ENCODE measurements around the gene USP34.
A peak's percentile ranks its signal among the peaks of the same experiment; 100 is the strongest.
"Not testable (repeated sequence)": the region's sequence is repeated elsewhere in the genome, so short reads cannot be mapped to it uniquely, and the experiment has no call there.

USP34 gene

GRCh38 chr2:61426267-61426897 is 44.5 kb downstream of the USP34 start:
- DNase-seq, result peak; percentile 69 to 75

- DNase-seq, result no peak
Observed at GRCh38 chr2:61425605-61426155, 45.2 kb downstream of the USP34 start.

- DNase-seq, result no peak
Observed at GRCh38 chr2:61423714-61424113, 47.2 kb downstream of the USP34 start.

- peak; percentile 22 to 27 for DNase-seq
Observed at GRCh38 chr2:61421611-61422010, 49.3 kb downstream of the USP34 start.

GRCh38 chr2:61420991-61421544 is 49.8 kb downstream of the USP34 start:
- DNase-seq, result no peak

GRCh38 chr2:61419570-61419969 is 51.3 kb downstream of the USP34 start:
- no peak for DNase-seq

- DNase-seq, result no peak
Observed at GRCh38 chr2:61419129-61419528, 51.8 kb downstream of the USP34 start.

GRCh38 chr2:61416871-61417645 is 53.8 kb downstream of the USP34 start:
- no peak for DNase-seq

- no peak for DNase-seq
Observed at GRCh38 chr2:61415265-61415664, 55.6 kb downstream of the USP34 start.

- no peak for DNase-seq
Observed at GRCh38 chr2:61414674-61415073, 56.2 kb downstream of the USP34 start.

GRCh38 chr2:61411109-61411508 is 59.8 kb downstream of the USP34 start:
- no peak for DNase-seq

- DNase-seq, result no peak
Observed at GRCh38 chr2:61410185-61410584, 60.7 kb downstream of the USP34 start.

GRCh38 chr2:61405813-61406212 is 65.1 kb downstream of the USP34 start:
- no peak for DNase-seq

GRCh38 chr2:61404438-61404837 is 66.4 kb downstream of the USP34 start:
- DNase-seq, result no peak

- DNase-seq, result no peak
Observed at GRCh38 chr2:61398413-61398812, 72.5 kb downstream of the USP34 start.

- DNase-seq, result no peak
Observed at GRCh38 chr2:61396005-61396404, 74.9 kb downstream of the USP34 start.

GRCh38 chr2:61387588-61387987 is 83.3 kb downstream of the USP34 start:
- not testable (repeated sequence) for DNase-seq

- DNase-seq, result not testable (repeated sequence)
Observed at GRCh38 chr2:61380882-61381197, 90.0 kb downstream of the USP34 start.

- no peak for DNase-seq
Observed at GRCh38 chr2:61380056-61380881, 90.6 kb downstream of the USP34 start.

- DNase-seq, result no peak
Observed at GRCh38 chr2:61379521-61379920, 91.4 kb downstream of the USP34 start.

- no peak for DNase-seq
Observed at GRCh38 chr2:61378281-61378680, 92.6 kb downstream of the USP34 start.

GRCh38 chr2:61377046-61377445 is 93.8 kb downstream of the USP34 start:
- no peak for DNase-seq

- DNase-seq, result no peak
Observed at GRCh38 chr2:61376211-61376610, 94.7 kb downstream of the USP34 start.

All from activated CD4-positive, alpha-beta T cell treated with anti-CD3 and anti-CD28 coated beads, Interleukin-2, amount 50 U/mL, for 4 hours (primary cell).